Dedifferentiated amniotic fluid mesenchymal stem cell (primary cell): ENCODE results near the gene E2F2.
"Not testable (repeated sequence)": the region's sequence is repeated elsewhere in the genome, so short reads cannot be mapped to it uniquely, and the experiment has no call there.

Experiments
- DNase-seq: peaks from one replicate; pipeline ENCODE4 v3.0.0-alpha.2; 2016; ENCODE audit errors: extremely low spot score

E2F2 gene

GRCh38 chr1:23524716-23525401 is 6.2 kb downstream of the E2F2 start:
- DNase-seq = no peak

DNA sequence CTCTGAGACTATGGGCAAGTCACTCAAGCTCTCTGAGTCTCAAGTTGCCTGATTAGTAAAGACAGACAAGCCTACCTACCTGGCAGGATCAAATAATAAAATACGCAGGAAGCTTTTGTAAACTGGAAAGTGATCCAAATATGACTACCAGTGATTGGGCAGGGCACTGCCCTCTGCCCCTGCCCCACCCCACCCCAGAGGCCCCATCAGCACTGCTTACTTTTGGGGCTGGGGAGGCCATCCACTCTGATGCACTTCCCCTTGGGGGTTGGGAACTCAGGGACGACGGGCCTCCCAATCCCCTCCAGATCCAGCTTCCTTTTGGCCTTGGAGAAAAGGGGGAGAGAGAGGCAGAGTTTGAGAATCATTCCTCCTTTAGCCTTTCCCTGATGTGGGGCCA is 6.9 kb downstream of the E2F2 start:
- no peak for DNase-seq

- DNase-seq = no peak
Observed at GRCh38 chr1:23522244-23522982, 8.6 kb downstream of the E2F2 start.

DNA sequence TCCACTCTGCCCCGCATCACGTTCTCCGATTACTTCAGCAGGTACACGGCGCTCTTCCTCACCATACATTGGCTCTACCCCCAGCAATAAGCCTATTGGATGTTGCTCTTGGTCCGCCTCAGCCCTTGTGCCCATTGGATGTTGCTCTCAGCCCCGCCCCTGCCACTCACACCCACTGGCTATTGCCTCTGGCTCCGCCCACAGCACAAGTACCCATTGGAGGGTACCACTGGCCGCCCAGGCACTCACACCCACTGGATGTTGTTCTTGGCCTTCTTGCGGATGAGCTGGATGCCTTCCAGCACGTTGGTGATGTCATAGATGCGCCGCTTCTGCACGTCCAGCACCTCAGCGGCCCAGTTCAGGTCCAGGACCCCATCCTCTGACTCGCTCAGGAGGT is 9.4 kb downstream of the E2F2 start:
- DNase-seq = no peak

DNA sequence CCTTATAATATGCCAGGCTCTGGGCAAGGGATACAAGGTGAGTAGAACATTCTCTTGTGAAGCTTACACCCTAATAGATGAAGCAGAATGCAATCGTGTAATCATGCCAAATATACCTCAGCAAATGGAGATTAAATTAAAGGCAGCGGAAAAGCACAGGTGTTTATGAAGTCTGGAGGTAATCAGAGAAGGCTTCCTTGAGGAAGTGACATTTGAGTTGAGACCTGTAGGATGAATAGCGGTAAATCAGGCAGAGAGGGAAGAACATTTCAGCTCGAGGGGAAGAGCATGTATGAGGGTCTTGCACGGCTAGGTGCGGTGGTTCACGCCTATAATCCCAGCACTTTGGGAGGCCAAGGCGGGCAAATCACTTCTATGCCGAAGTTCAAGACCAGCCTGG is 13.5 kb downstream of the E2F2 start:
- DNase-seq = no peak

GRCh38 chr1:23515905-23516304 is 15.1 kb downstream of the E2F2 start:
- no peak for DNase-seq

GRCh38 chr1:23514111-23514679 is 16.8 kb downstream of the E2F2 start:
- no peak for DNase-seq

DNA sequence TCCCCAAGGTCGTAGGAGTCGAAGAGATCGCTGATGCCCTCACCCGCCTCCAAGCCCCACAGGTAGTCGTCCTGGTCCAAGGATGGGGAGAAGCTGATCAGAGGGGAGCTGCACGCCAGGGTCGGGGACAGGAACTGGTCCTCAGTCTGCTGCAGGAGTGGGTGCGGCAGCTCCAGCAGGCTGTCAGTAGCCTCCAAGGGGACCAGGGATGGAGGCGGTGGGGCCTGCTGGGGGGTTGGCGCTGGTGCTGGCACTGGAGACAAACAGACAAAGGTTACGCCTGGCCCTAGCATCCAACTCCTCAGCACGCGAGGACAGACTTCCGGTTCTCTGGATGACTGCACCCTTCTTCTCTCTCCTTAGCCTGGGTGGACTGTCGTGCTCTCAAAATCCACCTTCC is 21.1 kb downstream of the E2F2 start:
- no peak for DNase-seq

GRCh38 chr1:23506376-23507107 is 24.5 kb downstream of the E2F2 start:
- no peak for DNase-seq

- DNase-seq = no peak
Observed at GRCh38 chr1:23505851-23506250, 25.2 kb downstream of the E2F2 start.

- DNase-seq = not testable (repeated sequence)
Observed at GRCh38 chr1:23504156-23504555, 26.9 kb downstream of the E2F2 start.

GRCh38 chr1:23502951-23503350 is 28.1 kb downstream of the E2F2 start:
- DNase-seq = no peak

- DNase-seq = no peak
Observed at GRCh38 chr1:23500466-23500865, 30.6 kb downstream of the E2F2 start.

- no peak for DNase-seq
Observed at GRCh38 chr1:23497777-23498439, 33.1 kb downstream of the E2F2 start.

GRCh38 chr1:23496490-23497181 is 34.4 kb downstream of the E2F2 start:
- no peak for DNase-seq

DNA sequence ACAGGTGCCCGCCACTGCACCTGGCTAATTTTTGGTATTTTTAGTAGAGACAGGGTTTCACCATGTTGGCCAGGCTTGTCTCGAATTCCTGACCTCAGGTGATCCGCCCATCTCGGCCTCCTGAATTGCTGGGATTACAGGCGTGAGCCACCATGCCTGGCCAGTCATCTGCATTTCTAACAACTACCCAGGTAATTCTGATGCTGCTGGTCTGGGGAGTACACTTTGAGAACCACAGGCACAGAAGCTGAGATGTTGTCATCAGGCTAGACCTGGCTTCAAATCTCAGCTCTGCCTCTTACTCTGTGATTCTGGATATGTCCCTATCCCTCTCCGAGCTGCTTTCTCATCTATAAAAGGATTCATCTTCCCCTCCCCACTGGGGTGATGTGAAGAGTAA is 36.2 kb downstream of the E2F2 start:
- DNase-seq = not testable (repeated sequence)

GRCh38 chr1:23492776-23493175 is 38.3 kb downstream of the E2F2 start:
- not testable (repeated sequence) for DNase-seq

DNA sequence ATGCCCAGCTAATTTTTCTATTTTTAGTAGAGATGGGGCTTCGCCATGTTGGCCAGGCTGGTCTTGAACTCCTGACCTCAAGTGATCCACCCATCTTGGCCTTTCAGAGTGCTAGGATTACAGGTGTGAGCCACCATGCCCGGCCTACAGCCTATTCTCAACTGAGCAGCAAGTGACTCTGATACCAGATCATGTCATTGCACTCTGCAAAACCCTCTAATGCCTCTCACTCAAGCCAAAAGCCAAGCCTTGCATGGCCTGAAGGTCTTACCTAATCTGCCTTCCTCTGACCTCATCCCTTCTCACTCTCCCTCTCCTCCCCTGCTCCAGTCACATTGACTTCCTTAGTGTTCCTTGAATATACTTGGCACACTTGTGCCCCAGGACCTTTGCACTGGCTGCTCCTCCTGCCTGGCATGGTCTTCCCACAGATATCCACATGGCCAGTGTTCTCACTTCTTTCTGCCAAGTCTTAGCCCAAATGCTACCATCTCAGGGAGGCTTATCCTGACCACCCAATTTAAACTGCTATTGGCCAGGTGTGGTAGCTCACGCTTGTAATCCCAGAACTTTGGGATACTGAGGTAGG is 38.8 kb downstream of the E2F2 start:
- DNase-seq = no peak

DNA sequence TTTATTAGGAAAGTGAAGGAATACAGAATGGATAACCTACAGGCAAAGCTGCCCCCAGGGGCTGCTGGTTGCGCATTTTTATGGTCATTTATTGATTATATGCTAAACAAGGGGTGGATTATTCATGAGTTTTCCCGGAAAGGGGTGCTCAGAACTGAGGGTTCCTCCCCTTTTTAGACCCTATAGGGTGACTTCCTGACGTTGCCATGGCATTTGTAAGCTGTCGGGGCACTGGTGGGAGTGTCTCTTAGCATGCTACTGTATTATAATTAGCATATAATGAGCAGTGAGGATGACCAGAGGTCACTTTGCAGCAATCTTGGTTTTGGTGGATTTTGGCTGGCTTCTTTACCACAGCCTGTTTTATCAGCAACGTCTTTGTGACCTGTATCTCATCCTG is 41.2 kb downstream of the E2F2 start:
- no peak for DNase-seq

- DNase-seq = no peak
Observed at GRCh38 chr1:23485002-23485332, 46.1 kb downstream of the E2F2 start.
